ENCODE data around the gene GRK5.
"Not testable (repeated sequence)": the region's sequence is repeated elsewhere in the genome, so short reads cannot be mapped to it uniquely, and the experiment has no call there.

Gene GRK5

DNA sequence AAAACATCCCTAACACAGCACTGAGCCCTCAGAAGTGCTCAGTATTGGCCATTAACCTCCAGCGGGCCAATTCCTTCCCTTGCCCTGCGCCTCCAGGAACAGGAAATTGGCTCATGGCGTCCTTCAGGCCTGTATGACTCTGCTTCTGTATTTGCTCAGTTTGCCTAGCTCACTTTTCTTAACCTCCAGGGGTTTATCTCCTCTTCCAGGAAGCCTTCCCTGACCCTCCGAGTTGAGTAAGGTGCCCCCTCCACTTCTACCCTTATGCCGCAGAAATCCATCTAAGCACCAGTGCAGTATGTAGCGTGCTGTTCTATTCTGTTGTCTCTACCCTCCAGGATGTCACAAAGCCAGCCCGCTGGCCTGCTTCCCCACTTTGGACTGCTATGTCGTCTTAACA lies 40.8 kb upstream of the GRK5 start:
- TF ChIP-seq, protein P1, sequence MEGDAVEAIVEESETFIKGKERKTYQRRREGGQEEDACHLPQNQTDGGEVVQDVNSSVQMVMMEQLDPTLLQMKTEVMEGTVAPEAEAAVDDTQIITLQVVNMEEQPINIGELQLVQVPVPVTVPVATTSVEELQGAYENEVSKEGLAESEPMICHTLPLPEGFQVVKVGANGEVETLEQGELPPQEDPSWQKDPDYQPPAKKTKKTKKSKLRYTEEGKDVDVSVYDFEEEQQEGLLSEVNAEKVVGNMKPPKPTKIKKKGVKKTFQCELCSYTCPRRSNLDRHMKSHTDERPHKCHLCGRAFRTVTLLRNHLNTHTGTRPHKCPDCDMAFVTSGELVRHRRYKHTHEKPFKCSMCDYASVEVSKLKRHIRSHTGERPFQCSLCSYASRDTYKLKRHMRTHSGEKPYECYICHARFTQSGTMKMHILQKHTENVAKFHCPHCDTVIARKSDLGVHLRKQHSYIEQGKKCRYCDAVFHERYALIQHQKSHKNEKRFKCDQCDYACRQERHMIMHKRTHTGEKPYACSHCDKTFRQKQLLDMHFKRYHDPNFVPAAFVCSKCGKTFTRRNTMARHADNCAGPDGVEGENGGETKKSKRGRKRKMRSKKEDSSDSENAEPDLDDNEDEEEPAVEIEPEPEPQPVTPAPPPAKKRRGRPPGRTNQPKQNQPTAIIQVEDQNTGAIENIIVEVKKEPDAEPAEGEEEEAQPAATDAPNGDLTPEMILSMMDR (IDR thresholded peaks at IDR 0.05; ENCODE audit: low read depth, low read length, missing control alignments), result no peak
- no peak overlapping the region for H3K4me3 ChIP-seq (replicated peaks; ENCODE audit: low read depth, low read length)
- DNase-seq (ENCODE audit: extremely low read depth, low read depth), result no peak

DNA sequence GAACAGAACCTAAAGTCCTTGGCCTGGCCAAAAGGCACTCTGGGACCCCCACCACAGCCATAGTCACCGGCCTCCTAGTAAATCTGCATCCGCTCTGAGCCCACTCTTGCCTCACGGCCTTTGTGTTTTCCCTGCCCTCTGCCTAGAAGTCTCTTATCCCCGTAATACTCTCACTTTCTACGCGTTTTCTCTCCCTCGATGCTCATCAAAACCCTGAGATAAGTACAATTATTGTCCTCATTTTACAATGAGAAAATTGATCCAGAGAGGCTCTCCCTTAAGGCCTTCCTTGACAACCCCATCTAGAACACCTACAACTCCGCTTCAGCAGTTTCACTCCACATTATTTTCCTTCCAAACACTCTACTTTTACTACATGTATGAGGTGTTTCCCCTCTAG lies 40.3 kb upstream of the GRK5 start:
- no peak overlapping the region for H3K4me3 ChIP-seq (replicated peaks; ENCODE audit: low read depth, low read length)
- no peak for DNase-seq (ENCODE audit: extremely low read depth, low read depth)
- TF ChIP-seq, protein P1 (IDR thresholded peaks at IDR 0.05; ENCODE audit: low read depth, low read length, missing control alignments), result no peak

DNA sequence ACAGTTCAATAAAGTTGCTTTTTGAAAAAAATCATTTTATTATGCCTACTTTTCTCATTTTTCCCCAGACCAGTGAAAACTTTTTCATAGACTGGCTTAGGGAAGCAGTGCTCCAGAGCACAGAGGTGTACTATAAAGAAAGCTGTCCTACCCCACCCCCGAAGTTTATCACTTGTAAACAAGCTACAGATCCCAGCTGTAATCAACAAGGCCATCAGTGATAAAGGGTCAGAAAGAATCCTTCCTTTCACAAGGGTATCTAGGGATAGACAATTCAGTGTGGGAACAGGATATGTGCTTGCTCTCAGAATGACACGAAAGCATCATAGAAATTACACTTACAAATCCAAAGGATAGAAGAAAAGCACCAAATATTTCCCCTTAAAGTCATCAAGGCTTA lies 33.3 kb upstream of the GRK5 start:
- no peak overlapping the region for H3K4me3 ChIP-seq (replicated peaks; ENCODE audit: low read depth, low read length)
- TF ChIP-seq, protein P1 (IDR thresholded peaks at IDR 0.05; ENCODE audit: low read depth, low read length, missing control alignments), result no peak
- no peak for DNase-seq (ENCODE audit: extremely low read depth, low read depth)

DNA sequence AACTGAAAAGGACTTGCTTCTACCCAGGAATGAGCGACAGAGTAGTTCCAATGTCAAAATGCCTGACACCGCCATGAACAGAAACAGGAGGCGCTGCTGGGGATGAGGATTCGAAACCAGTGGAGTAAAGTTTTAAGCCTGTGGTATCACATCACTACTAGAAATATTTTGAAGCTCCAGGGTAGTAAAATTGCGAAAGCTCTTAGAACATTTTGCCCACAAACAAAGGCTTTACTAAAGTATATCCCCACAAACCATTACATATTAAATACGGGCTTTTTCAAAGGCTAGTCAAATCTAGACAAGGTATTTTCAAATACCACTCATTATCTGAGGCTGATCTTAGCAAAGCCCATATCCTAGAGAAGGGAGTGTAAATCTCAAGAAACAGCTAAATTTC lies 31.2 kb upstream of the GRK5 start:
- TF ChIP-seq, protein P1 (IDR thresholded peaks at IDR 0.05; ENCODE audit: low read depth, low read length, missing control alignments), result no peak
- H3K4me3 ChIP-seq (replicated peaks; ENCODE audit: low read depth, low read length), result no peak overlapping the region
- no peak for DNase-seq (ENCODE audit: extremely low read depth, low read depth)

DNA sequence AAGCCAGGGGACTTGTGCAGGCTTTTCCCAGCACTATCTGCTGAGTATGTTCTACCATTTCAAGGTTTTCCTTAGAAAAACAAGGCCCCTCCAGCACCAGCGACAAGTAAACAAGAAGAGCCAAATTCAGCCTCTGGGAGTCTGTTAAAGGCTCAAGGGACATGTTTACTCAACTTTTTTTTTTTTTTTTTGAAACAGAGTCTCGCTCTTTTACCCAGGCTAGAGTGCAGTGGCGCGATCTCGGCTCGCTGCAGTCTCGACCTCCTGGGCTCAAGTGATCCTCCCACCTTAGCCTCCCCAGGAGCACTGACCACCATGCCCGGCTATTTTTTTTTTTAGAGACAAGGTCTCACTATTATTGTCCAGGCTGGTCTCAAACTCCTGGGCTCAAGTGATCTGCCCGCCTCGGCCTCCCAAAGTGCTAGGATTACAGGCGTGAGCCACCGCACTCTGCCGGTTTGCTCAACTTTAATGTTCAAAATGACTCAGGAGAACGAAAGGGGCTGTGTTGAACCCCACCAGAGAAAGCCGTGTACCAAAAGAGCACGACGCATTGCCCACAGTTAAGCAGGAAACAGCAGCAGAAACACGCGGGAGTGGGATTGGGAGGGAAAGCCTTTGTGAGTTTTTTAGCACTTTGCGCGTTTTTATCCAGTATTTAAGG lies 29.5 kb upstream of the GRK5 start:
- TF ChIP-seq, protein P1 (IDR thresholded peaks at IDR 0.05; ENCODE audit: low read depth, low read length, missing control alignments), result no peak

DNA sequence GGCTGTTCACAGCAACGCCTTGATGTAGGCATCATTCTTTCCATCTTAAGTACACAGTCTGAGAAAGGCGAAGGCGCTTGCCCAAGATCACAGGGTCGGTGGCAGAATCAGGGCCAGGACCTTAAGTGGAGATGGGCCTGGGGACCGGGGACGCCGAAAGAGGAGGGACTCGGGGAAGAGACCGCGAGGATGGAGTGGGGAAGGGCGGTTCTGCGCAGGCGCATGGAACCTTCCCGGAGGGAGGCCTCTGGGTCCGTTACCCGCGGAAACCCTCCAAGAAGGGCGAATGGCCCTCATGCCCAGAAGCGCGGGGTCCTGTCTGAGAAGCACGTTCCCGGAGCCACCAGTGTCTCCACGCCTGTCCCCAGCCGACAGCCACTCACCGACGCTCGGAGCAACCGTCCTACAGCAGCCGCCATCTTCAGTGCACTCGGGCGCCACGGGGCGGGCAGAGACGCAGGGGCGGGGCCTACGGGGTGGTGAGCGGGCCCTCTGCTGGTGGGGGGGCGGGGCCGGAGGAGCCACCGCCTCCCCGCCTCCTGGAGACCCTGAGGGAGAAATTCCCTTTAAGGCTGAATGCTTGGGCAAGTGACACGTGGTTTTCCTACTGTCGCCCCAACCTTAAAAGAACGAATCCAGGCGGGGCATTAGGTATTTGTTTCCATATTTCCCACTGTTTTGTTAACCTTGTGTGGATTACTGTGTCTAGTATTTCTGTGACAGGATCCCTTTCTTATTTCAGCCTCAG lies 28.8 kb upstream of the GRK5 start, which contains the start of gene PRDX3:
TSS of gene PRDX3 (minus strand) at position 441 of the 748 bp plus-strand sequence. CDS start at position 419, 22 bp downstream.
- TF ChIP-seq, protein P1 (IDR thresholded peaks at IDR 0.05; ENCODE audit: low read depth, low read length, missing control alignments), result peak; percentile 8
- peak; percentile 80 for DNase-seq (ENCODE audit: extremely low read depth, low read depth)
- H3K4me3 ChIP-seq (replicated peaks; ENCODE audit: low read depth, low read length), result peak within 1 kb of the TSS; percentile 78

More for the DNA sequence above, 29.5 kb upstream of the GRK5 start:
- peak overlapping the region; percentile 78 for H3K4me3 ChIP-seq (replicated peaks; ENCODE audit: low read depth, low read length)
- DNase-seq (ENCODE audit: extremely low read depth, low read depth), result no peak

DNA sequence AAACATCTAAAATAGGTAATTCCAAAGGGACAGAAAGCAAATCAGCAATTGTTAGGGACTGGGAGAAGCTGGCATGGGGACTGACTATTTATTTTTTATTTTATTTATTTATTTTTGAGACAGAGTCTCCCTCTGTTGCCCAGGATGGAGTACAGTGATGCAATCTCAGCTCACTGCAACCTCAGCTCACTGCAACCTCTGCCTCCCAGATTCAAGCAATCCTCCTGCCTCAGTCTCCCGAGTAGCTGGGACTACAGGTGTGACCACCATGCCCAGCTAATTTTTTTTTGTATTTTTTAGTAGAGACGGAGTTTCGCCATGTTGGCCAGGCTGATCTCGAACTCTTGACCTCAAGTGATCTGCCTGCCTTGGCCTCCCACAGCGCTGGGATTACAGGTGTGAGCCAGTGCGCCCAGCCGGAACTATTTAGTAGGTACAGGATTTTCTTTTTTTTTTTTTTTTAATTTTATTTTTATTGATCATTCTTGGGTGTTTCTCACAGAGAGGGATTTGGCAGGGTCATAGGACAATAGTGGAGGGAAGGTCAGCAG lies 26.4 kb upstream of the GRK5 start:
- not testable (repeated sequence) for DNase-seq (ENCODE audit: extremely low read depth, low read depth); H3K4me3 ChIP-seq (replicated peaks; ENCODE audit: low read depth, low read length)
